HL-60 (cell line): ENCODE results near the gene FNIP1.

ENCODE experiments used
- DNase-seq, 2 experiments: peaks; one replicate each; pipeline ENCODE4 v3.0.0-alpha.2; 2010 to 2020; ENCODE audit warnings: low read depth in 1 of 2, low spot score in 1 of 2
- H3K27ac ChIP-seq: fragments of 250-450 bp; sonication (Bioruptor Pico); replicated peaks from 2 replicates; pipeline ENCODE4 v1.5.1; 2020; ENCODE audit warnings: mild to moderate bottlenecking, moderate library complexity
- H3K27me3 ChIP-seq: fragments of 250-450 bp; sonication (Bioruptor Pico); 2 replicates; pipeline ENCODE4 v1.5.1; 2021; ENCODE audit warnings: mild to moderate bottlenecking, moderate library complexity; ENCODE audit not compliant: insufficient read depth, poor library complexity, severe bottlenecking
- H3K4me3 ChIP-seq: replicated peaks from 2 replicates; pipeline ENCODE4 v1.5.1; 2011; ENCODE audit warnings: mild to moderate bottlenecking, control low read depth, low read length; ENCODE audit not compliant: insufficient read depth
- GABPA ChIP-seq: IDR thresholded peaks from 2 replicates; pipeline ENCODE4 v1.6.1; 2012; ENCODE audit warnings: low read depth
- POLR2AphosphoS5 ChIP-seq: IDR thresholded peaks from 2 replicates; pipeline ENCODE4 v1.6.1; 2012; ENCODE audit warnings: low read depth
- SPI1 ChIP-seq: IDR thresholded peaks from 2 replicates; pipeline ENCODE4 v1.6.1; 2012; ENCODE audit warnings: low read depth, mild to moderate bottlenecking, borderline replicate concordance
- TF ChIP-seq, protein P1 (sequence below): IDR thresholded peaks from 2 replicates; pipeline ENCODE4 v1.6.1; 2012; ENCODE audit warnings: low read depth; ENCODE audit not compliant: insufficient replicate concordance
- TF ChIP-seq, protein P2 (sequence below): IDR thresholded peaks from one replicate; pipeline ENCODE4 v1.5.1; 2011; ENCODE audit warnings: low read length, control low read depth, inconsistent platforms; ENCODE audit not compliant: insufficient read depth

The FNIP1 gene

GRCh38 chr5:131710391-131710790, 86.4 kb downstream of the FNIP1 start:
- no peak for DNase-seq
- TF ChIP-seq, protein P1, sequence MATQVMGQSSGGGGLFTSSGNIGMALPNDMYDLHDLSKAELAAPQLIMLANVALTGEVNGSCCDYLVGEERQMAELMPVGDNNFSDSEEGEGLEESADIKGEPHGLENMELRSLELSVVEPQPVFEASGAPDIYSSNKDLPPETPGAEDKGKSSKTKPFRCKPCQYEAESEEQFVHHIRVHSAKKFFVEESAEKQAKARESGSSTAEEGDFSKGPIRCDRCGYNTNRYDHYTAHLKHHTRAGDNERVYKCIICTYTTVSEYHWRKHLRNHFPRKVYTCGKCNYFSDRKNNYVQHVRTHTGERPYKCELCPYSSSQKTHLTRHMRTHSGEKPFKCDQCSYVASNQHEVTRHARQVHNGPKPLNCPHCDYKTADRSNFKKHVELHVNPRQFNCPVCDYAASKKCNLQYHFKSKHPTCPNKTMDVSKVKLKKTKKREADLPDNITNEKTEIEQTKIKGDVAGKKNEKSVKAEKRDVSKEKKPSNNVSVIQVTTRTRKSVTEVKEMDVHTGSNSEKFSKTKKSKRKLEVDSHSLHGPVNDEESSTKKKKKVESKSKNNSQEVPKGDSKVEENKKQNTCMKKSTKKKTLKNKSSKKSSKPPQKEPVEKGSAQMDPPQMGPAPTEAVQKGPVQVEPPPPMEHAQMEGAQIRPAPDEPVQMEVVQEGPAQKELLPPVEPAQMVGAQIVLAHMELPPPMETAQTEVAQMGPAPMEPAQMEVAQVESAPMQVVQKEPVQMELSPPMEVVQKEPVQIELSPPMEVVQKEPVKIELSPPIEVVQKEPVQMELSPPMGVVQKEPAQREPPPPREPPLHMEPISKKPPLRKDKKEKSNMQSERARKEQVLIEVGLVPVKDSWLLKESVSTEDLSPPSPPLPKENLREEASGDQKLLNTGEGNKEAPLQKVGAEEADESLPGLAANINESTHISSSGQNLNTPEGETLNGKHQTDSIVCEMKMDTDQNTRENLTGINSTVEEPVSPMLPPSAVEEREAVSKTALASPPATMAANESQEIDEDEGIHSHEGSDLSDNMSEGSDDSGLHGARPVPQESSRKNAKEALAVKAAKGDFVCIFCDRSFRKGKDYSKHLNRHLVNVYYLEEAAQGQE: no peak
- TF ChIP-seq SPI1: no peak
- TF ChIP-seq POLR2AphosphoS5: no peak
- TF ChIP-seq, protein P2, sequence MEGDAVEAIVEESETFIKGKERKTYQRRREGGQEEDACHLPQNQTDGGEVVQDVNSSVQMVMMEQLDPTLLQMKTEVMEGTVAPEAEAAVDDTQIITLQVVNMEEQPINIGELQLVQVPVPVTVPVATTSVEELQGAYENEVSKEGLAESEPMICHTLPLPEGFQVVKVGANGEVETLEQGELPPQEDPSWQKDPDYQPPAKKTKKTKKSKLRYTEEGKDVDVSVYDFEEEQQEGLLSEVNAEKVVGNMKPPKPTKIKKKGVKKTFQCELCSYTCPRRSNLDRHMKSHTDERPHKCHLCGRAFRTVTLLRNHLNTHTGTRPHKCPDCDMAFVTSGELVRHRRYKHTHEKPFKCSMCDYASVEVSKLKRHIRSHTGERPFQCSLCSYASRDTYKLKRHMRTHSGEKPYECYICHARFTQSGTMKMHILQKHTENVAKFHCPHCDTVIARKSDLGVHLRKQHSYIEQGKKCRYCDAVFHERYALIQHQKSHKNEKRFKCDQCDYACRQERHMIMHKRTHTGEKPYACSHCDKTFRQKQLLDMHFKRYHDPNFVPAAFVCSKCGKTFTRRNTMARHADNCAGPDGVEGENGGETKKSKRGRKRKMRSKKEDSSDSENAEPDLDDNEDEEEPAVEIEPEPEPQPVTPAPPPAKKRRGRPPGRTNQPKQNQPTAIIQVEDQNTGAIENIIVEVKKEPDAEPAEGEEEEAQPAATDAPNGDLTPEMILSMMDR: no peak
- TF ChIP-seq GABPA: no peak
- no peaks in the 10 kb centered on the region for H3K27me3 ChIP-seq
- H3K27ac ChIP-seq: no peak overlapping the region
- H3K4me3 ChIP-seq: no peak overlapping the region

- TF ChIP-seq SPI1 (no peak), POLR2AphosphoS5 (no peak), GABPA (no peak)
- TF ChIP-seq, protein P1: no peak
- TF ChIP-seq, protein P2: no peak
- H3K4me3 ChIP-seq: no peak overlapping the region
- H3K27ac ChIP-seq: no peak overlapping the region
- no peaks in the 10 kb centered on the region for H3K27me3 ChIP-seq
- DNase-seq: no peak
Observed at GRCh38 chr5:131709043-131709442, 87.8 kb downstream of the FNIP1 start.

GRCh38 chr5:131706281-131706680, 90.5 kb downstream of the FNIP1 start:
- TF ChIP-seq SPI1 (no peak), POLR2AphosphoS5 (no peak), GABPA (no peak)
- TF ChIP-seq, protein P1: no peak
- TF ChIP-seq, protein P2: no peak
- H3K27me3 ChIP-seq: no peaks in the 10 kb centered on the region
- no peak for DNase-seq
- H3K27ac ChIP-seq: no peak overlapping the region
- H3K4me3 ChIP-seq: no peak overlapping the region
